ENCODE results near the gene PRSS57. TPM values are rescaled to one million over a fixed set of nuclear protein-coding genes. Genes with fewer than 3 reads are reported as not detected.

Gene PRSS57
- total and polyA plus RNA-seq, 2 of the 8 experiments (the other 6 are each of a cell fraction or from before 2014, with no cell fraction given) = not detected

DNA sequence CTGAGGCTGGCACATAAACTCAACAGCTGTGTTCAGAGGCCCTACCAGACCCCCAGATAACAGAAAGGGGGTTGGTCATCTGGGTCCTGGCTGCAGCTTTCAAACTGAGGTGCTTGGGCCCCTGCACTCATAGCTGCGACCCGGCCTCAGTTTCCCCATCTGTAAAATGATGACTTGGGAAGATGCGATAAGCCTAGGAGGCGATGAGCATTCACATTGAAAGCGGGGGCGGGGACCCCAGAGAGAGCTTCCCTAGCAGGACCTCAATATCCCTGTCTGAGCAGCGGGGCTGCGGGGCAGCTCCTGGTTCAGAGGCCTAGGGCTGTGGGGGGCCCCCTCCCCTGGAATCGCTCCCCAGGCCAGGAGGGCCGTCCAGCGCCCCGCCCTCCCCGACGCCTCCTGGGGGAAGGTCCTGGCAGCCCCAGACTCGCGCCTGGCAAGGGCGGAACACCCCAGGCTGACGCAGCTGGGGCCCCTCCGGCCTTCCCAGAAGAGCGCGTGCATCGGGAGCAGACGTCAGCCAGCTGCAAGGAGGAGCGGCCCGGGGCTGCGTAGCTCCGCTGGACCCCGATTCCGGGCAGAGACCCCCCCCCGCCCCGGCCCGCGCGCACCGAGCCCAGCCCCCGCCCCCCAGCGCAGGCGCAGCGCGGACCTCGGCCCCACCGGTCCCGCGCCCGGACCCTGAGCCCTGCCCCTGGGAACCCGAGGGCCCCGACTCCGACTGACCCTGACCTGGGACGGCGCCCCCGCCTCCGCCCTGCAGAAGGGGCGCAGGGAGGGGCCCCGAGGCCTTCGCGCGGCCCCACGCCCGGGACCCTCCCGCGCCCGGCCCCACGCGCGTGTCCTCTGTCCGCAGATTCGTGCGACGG is 15.6 kb downstream of the PRSS57 start:
- no peak overlapping the region for H2BK5ac ChIP-seq (ENCODE audit: low read depth, low read length)
- no peak overlapping the region for H3K4ac ChIP-seq (replicated peaks; ENCODE audit: insufficient read length, low read depth, low read length)
- no peak overlapping the region; the same call in 1 of the 2 replicates for H2AFZ ChIP-seq (ENCODE audit: low read length)
- peaks cover 6% of the 10 kb centered on the region; the same call in 1 of the 2 replicates for H3K23me2 ChIP-seq (ENCODE audit: low read depth, low read length)
- no peaks in the 10 kb centered on the region for H3K79me2 ChIP-seq (ENCODE audit: control insufficient read depth in 1 of 2, insufficient read depth in 2 of 2, low read length in 2 of 2)
- no peak overlapping the region for H2BK20ac ChIP-seq (ENCODE audit: low read length)
- H3K36me3 ChIP-seq (ENCODE audit: control insufficient read depth in 2 of 4, insufficient read depth in 4 of 4, low read length in 3 of 4) = no peaks in the 10 kb centered on the region
- TF ChIP-seq YY1 (IDR thresholded peaks at IDR 0.05; ENCODE audit: low read depth, low read length) = no peak
- peak; percentile 4; the same call in 1 of the 2 replicates for TF ChIP-seq NRF1 (IDR thresholded peaks at IDR 0.05; ENCODE audit: low read depth, low read length)
- no peak for TF ChIP-seq TAF1 (IDR thresholded peaks at IDR 0.05; ENCODE audit: low read depth, low read length)
- TF ChIP-seq POLR2AphosphoS5 (IDR thresholded peaks at IDR 0.05; ENCODE audit: low read depth, low read length) = no peak
- TF ChIP-seq, protein P1, sequence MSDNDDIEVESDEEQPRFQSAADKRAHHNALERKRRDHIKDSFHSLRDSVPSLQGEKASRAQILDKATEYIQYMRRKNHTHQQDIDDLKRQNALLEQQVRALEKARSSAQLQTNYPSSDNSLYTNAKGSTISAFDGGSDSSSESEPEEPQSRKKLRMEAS (IDR thresholded peaks at IDR 0.05) = 0 out of 2 replicates have a peak, but pooled peaks have one; percentile 30
- 0 out of 2 replicates have a peak, but pooled peaks have one; percentile 6 for TF ChIP-seq EGR1 (IDR thresholded peaks at IDR 0.05; ENCODE audit: borderline replicate concordance, low read depth, low read length)
- 0 out of 4 replicates have a peak, but pooled peaks of 1 of the 2 experiments have one; percentile 25 for TF ChIP-seq SIN3A (conservative IDR thresholded peaks at IDR 0.05 in 1 of 2, IDR thresholded peaks at IDR 0.05 in 1 of 2; ENCODE audit: low read depth in 1 of 2, low read length in 2 of 2)
- TF ChIP-seq PHF8 (conservative IDR thresholded peaks at IDR 0.05; ENCODE audit: low read depth, low read length) = peak; percentile 48
- H2BK12ac ChIP-seq (ENCODE audit: low read depth, low read length) = no peak overlapping the region
- no peak overlapping the region for H2AK5ac ChIP-seq (ENCODE audit: low read depth, low read length)
- peak overlapping the region; percentile 43 to 80 for H3K4me2 ChIP-seq (ENCODE audit: insufficient read depth in 1 of 2, low read depth in 2 of 2, low read length in 2 of 2)
- H3K56ac ChIP-seq (replicated peaks; ENCODE audit: insufficient read length, low read depth, low read length) = peak overlapping the region; percentile 59
- peak overlapping the region; percentile 77; the same call in 1 of the 2 replicates for H3K27ac ChIP-seq (ENCODE audit: low read depth, low read length)
- peaks cover 0 to 7% of the 10 kb centered on the region in 2 experiments for H4K20me1 ChIP-seq (replicated peaks in 1 of 2; ENCODE audit: control insufficient read depth in 1 of 2, insufficient read depth in 2 of 2, low read length in 2 of 2)
- no peak overlapping the region for H2BK120ac ChIP-seq (replicated peaks; ENCODE audit: low read depth, low read length)
- no peak overlapping the region; the same call in 1 of the 2 replicates for H4K8ac ChIP-seq (ENCODE audit: extremely low read depth, insufficient read depth, low read length)
- H4K91ac ChIP-seq (replicated peaks; ENCODE audit: insufficient read length, low read length) = peak overlapping the region; percentile 54
- H3K4me1 ChIP-seq (replicated peaks in 1 of 4; ENCODE audit: control insufficient read depth in 3 of 4, insufficient read depth in 4 of 4, low read length in 3 of 4) = peaks cover 0 to 10% (median 1%) of the 10 kb centered on the region in 4 experiments; a peak in 4 of 7 replicates
- DNase-seq (ENCODE audit: low read depth in 1 of 2, low spot score in 2 of 2) (no peak), FAIRE-seq (no peak)
- H3K4me3 ChIP-seq (ENCODE audit: extremely low read depth in 1 of 4, insufficient read depth in 2 of 4, low read depth in 3 of 4, low read length in 4 of 4) = peak overlapping the region; percentile 50 to 97 (median 59)
- peak overlapping the region; percentile 43 for H4K5ac ChIP-seq (ENCODE audit: insufficient read length, low read depth, low read length)
- H3K9ac ChIP-seq (replicated peaks in 1 of 4; ENCODE audit: extremely low read depth in 1 of 4, low read depth in 3 of 4, low read length in 3 of 4) = peak overlapping the region in 3 of 4 experiments; percentile 51 to 90 (median 68); a peak in 3 of 7 replicates
- ChIA-PET CTCF (ENCODE audit: partially characterized antibody) (interaction anchor here (0.8 to 1.8 kb wide), 7 partner anchors 10 to 54 kb away, joined by 4 to 16 read pairs (median 4); no protein-coding TSS in a partner anchor), POLR2A (ENCODE audit: partially characterized antibody) (interaction anchor here (1.1 to 2.4 kb wide), 6 partner anchors 9 to 107 kb away, joined by 3 to 11 read pairs (median 7); partner anchors contain the start of genes BSG and PALM)
- peak overlapping the region; percentile 19 for H3K18ac ChIP-seq (ENCODE audit: extremely low read depth, low read length)
- no peak overlapping the region for H3K14ac ChIP-seq (ENCODE audit: insufficient read length)
- no peak overlapping the region for H2BK15ac ChIP-seq (ENCODE audit: low read length)
- H3K27me3 ChIP-seq (replicated peaks in 1 of 4; ENCODE audit: control insufficient read depth in 3 of 4, extremely low read depth in 1 of 4, insufficient read depth in 3 of 4, low read length in 3 of 4) = peaks cover 0 to 21% (median 10%) of the 10 kb centered on the region in 4 experiments; a peak in 5 of 7 replicates
- 12% methylated on average over 20 of the region's 69 CpGs; no CpG with 5 or more reads in 1 of the 2 experiments for WGBS, 2 experiments (ENCODE audit: extremely low coverage in 1 of 2, insufficient coverage in 1 of 2, insufficient read length in 1 of 2, insufficient replicate concordance in 2 of 2, low coverage in 1 of 2, low lambda C conversion rate in 2 of 2, missing lambda C conversion rate in 1 of 2)
- 0 out of 2 replicates have a peak, but pooled peaks cover 3% of the 10 kb centered on the region for H3K79me1 ChIP-seq (ENCODE audit: low read depth, low read length)
- no peaks in the 10 kb centered on the region for H3K9me3 ChIP-seq (ENCODE audit: insufficient read depth in 2 of 2, low read depth in 1 of 2, low read length in 1 of 2)
- no peak overlapping the region for H3K23ac ChIP-seq (ENCODE audit: insufficient read length)

All from H1 (cell line).